Kidney epithelial cell (primary cell): ENCODE results near the gene ONECUT1. TPM values are rescaled to one million over a fixed set of nuclear protein-coding genes. Genes with fewer than 3 reads are reported as not detected.

Experiments used
- DNase-seq: peaks from one replicate; pipeline ENCODE4 v3.0.0-alpha.2; 2010; ENCODE audit warnings: low read depth
- H3K27me3 ChIP-seq: 2 replicates; pipeline ENCODE4 v1.6.0; 2011; ENCODE audit warnings: low read length; ENCODE audit not compliant: control insufficient read depth, insufficient read depth
- H3K36me3 ChIP-seq: 2 replicates; pipeline ENCODE4 v1.5.1; 2011; ENCODE audit warnings: low read length; ENCODE audit not compliant: control insufficient read depth, insufficient read depth
- H3K4me3 ChIP-seq: 2 replicates; pipeline ENCODE4 v1.5.1; 2011; ENCODE audit warnings: low read depth, mild to moderate bottlenecking, control low read depth, low read length
- CTCF ChIP-seq: IDR thresholded peaks from 2 replicates; pipeline ENCODE4 v1.5.1; 2011; ENCODE audit warnings: mild to moderate bottlenecking, moderate library complexity, low read length, control low read depth, inconsistent platforms; ENCODE audit not compliant: insufficient read depth, poor library complexity, severe bottlenecking
- total RNA-seq: library from RNA; depleted of rRNA; stranded (reverse); fragments of >200 nt; gene quantifications from 2 replicates; pipeline ENCODE4 v1.2.3, GENCODE V29; 2015

ONECUT1 gene
- total RNA-seq, 1 donor from 2014 or later: not detected

- no peak overlapping the region for H3K4me3 ChIP-seq
- no peak for TF ChIP-seq CTCF
- H3K36me3 ChIP-seq: no peaks in the 10 kb centered on the region
- H3K27me3 ChIP-seq: no peaks in the 10 kb centered on the region
- DNase-seq: no peak
Measured at GRCh38 chr15:52715411-52715810, 74.7 kb downstream of the ONECUT1 start.

GRCh38 chr15:52714968-52715367, 75.2 kb downstream of the ONECUT1 start:
- Histone ChIP-seq H3K36me3 (no peaks in the 10 kb centered on the region), H3K27me3 (no peaks in the 10 kb centered on the region), H3K4me3 (no peak overlapping the region)
- no peak for DNase-seq
- no peak for TF ChIP-seq CTCF

GRCh38 chr15:52710708-52711389, 79.3 kb downstream of the ONECUT1 start:
- H3K4me3 ChIP-seq: no peak overlapping the region
- no peak for DNase-seq

GRCh38 chr15:52710050-52710707, 80.0 kb downstream of the ONECUT1 start:
- DNase-seq: no peak

More at GRCh38 chr15:52710708-52711389, 79.3 kb downstream of the ONECUT1 start:
- TF ChIP-seq CTCF: no peak
- no peaks in the 10 kb centered on the region for H3K36me3 ChIP-seq
- no peaks in the 10 kb centered on the region for H3K27me3 ChIP-seq

GRCh38 chr15:52709187-52709981, 80.8 kb downstream of the ONECUT1 start:
- no peak for DNase-seq

More at GRCh38 chr15:52710050-52710707, 80.0 kb downstream of the ONECUT1 start:
- Histone ChIP-seq H3K27me3 (no peaks in the 10 kb centered on the region), H3K4me3 (no peak overlapping the region), H3K36me3 (no peaks in the 10 kb centered on the region)
- TF ChIP-seq CTCF: no peak

More at GRCh38 chr15:52709187-52709981, 80.8 kb downstream of the ONECUT1 start:
- TF ChIP-seq CTCF: no peak
- Histone ChIP-seq H3K27me3 (no peaks in the 10 kb centered on the region), H3K4me3 (no peak overlapping the region), H3K36me3 (no peaks in the 10 kb centered on the region)

Other genes with a start within 250 kb of the ONECUT1 start
- 155 and 160 TPM in 2 replicates for gene ARPP19, start 221.3 kb downstream of the ONECUT1 start, total RNA-seq
- gene ATOSA, start 110.9 kb downstream of the ONECUT1 start, total RNA-seq: 10.5 and 18.4 TPM in 2 replicates